CD4-positive, alpha-beta memory T cell (primary cell): ENCODE data around the gene AMN. TPM values are rescaled to one million over a fixed set of nuclear protein-coding genes. Genes with fewer than 3 reads are reported as not detected.

Experiments used
- CTCF ChIA-PET: fragments of 350-600 bp; sonication (Branson Sonifier 250); formaldehyde crosslinking; loops from one replicate; lab custom pipeline; 2021; ENCODE audit warnings: inconsistent platforms; ENCODE audit not compliant: partially characterized antibody; lab: Charles Lee
- POLR2A ChIA-PET: fragments of 350-600 bp; sonication (Branson Sonifier 250); formaldehyde crosslinking; loops from one replicate; lab custom pipeline; 2021; ENCODE audit not compliant: partially characterized antibody; lab: Charles Lee
- DNase-seq, 5 donors: peaks; one replicate each; pipeline versions ENCODE4 v3.0.0 to v3.0.0-alpha.2; 2020 to 2022; ENCODE audit warnings: mixed read lengths in 1 of 5
- H3K27ac ChIP-seq: one replicate; pipeline ENCODE4 v1.7.0; 2013; ENCODE audit warnings: low read depth, low read length
- H3K27me3 ChIP-seq: 2 replicates; pipeline ENCODE4 v1.7.0; 2013; ENCODE audit warnings: mild to moderate bottlenecking, low read length, moderate library complexity; ENCODE audit not compliant: insufficient read depth
- H3K36me3 ChIP-seq: 2 replicates; pipeline ENCODE4 v1.7.0; 2013; ENCODE audit warnings: mild to moderate bottlenecking, low read length, moderate library complexity; ENCODE audit not compliant: insufficient read depth
- H3K4me1 ChIP-seq: 2 replicates; pipeline ENCODE4 v1.7.0; 2013; ENCODE audit warnings: mild to moderate bottlenecking, low read length, moderate library complexity; ENCODE audit not compliant: insufficient read depth
- H3K4me3 ChIP-seq, 2 donors: one replicate each; pipeline ENCODE4 v1.7.0; 2013; ENCODE audit warnings: low read length in 2 of 2, mild to moderate bottlenecking in 1 of 2
- H3K9me3 ChIP-seq, 2 donors: one replicate each; pipeline ENCODE4 v1.7.0; 2013; ENCODE audit warnings: low read length in 2 of 2, control low read depth in 1 of 2; ENCODE audit not compliant: control insufficient read depth in 1 of 2
- H3K27ac Mint-ChIP-seq, 7 donors: one replicate each; pipeline ENCODE4 v1.8.0; 2020 to 2021; ENCODE audit warnings: mixed read lengths in 7 of 7, mild to moderate bottlenecking in 6 of 7, inconsistent platforms in 3 of 7, moderate library complexity in 3 of 7
- H3K27me3 Mint-ChIP-seq, 2 donors: one replicate each; pipeline ENCODE4 v1.8.0; 2020 to 2021; ENCODE audit warnings: mixed read lengths in 2 of 2
- H3K36me3 Mint-ChIP-seq, 2 donors: one replicate each; pipeline ENCODE4 v1.8.0; 2020 to 2021; ENCODE audit warnings: mixed read lengths in 2 of 2, inconsistent platforms in 1 of 2, mild to moderate bottlenecking in 1 of 2
- H3K4me1 Mint-ChIP-seq, 4 donors: one replicate each; pipeline ENCODE4 v1.8.0; 2020 to 2021; ENCODE audit warnings: mixed read lengths in 4 of 4, mild to moderate bottlenecking in 1 of 4
- H3K4me3 Mint-ChIP-seq, 8 donors: one replicate each; pipeline ENCODE4 v1.8.0; 2020 to 2021; ENCODE audit warnings: mixed read lengths in 8 of 8, mild to moderate bottlenecking in 7 of 8, moderate library complexity in 6 of 8, inconsistent platforms in 3 of 8
- H3K9me3 Mint-ChIP-seq, 8 donors: one replicate each; pipeline ENCODE4 v1.8.0; 2020 to 2021; ENCODE audit warnings: mixed read lengths in 8 of 8, mild to moderate bottlenecking in 5 of 8, inconsistent platforms in 3 of 8, moderate library complexity in 1 of 8
- intact Hi-C: fragments of 100-400 bp; cut with micrococcal nuclease; formaldehyde crosslinking; loops from one replicate; pipeline ENCODE4 v1.15.1; 2023
- polyA plus RNA-seq, 2 donors: library from polyadenylated mRNA; unstranded; fragments of 300-500 nt; fragmentation: Illumina TruSeq; gene quantifications; one replicate each; pipeline ENCODE4 v1.2.3, GENCODE V29; 2021
- total RNA-seq, 2 experiments: library from RNA; stranded (reverse); gene quantifications; one replicate each; pipeline ENCODE4 v1.2.3, GENCODE V29; 2021

The AMN gene
- total and polyA plus RNA-seq, 4 experiments from 2014 or later: 0.77 to 7.1 (median 3.6) TPM

GRCh38 chr14:102903248-102903888 lies 19.1 kb upstream of the AMN start:
- intact Hi-C loops: no loop called here
- no peak overlapping the region for H3K4me3 Mint-ChIP-seq
- peaks cover 0 to 2% (median 0%) of the 10 kb centered on the region in 8 donors for H3K9me3 Mint-ChIP-seq
- H3K4me1 Mint-ChIP-seq: peaks cover 6 to 10% (median 9%) of the 10 kb centered on the region in 4 donors
- no peak overlapping the region for H3K4me3 ChIP-seq
- CTCF ChIA-PET: interaction anchor here (1.3 kb wide), 1 partner anchor 209 kb away, joined by 3 read pairs; no protein-coding TSS in a partner anchor
- H3K36me3 Mint-ChIP-seq: peaks cover 31 to 63% of the 10 kb centered on the region in 2 donors
- H3K36me3 ChIP-seq: peaks cover 29% of the 10 kb centered on the region
- POLR2A ChIA-PET: no interaction called here
- no peaks in the 10 kb centered on the region for H3K9me3 ChIP-seq
- peak overlapping the region in 2 of 7 donors; percentile 42 to 51 for H3K27ac Mint-ChIP-seq
- H3K27me3 ChIP-seq: no peaks in the 10 kb centered on the region
- H3K27ac ChIP-seq: no peak overlapping the region
- no peak for DNase-seq
- no peaks in the 10 kb centered on the region for H3K4me1 ChIP-seq
- H3K27me3 Mint-ChIP-seq: no peaks in the 10 kb centered on the region

DNA sequence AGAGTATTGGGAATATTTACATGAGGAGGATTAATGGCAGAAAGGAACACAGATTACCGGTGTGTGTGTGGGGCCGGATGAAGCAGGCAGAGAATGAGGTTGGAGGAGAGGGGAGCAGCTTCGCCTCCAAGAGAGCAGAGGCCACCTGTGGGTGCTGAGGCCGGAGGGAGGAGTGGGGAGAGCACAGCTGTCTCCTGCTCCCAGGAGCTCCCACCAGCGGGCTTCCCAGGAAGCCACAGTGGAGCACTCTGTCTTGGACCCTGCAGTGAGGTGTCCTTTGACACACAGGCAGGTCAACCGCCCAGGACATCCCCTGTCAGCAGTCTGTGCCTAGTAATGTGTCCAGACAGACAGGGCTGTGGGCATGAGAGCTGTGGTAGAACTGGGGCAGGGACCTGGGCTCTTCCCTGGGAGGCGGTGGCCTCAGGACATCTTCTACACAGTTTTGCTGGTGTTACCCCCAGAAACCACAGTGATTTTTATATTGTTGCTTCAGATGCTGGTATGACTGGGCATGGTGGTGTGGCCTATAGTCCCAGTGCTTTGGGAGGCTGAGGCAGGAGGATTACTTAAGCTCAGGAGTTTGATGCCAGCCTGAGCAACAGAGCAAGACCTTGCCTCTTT lies 18.5 kb upstream of the AMN start:
- Mint-ChIP-seq H3K4me1 (peaks cover 4 to 10% (median 8%) of the 10 kb centered on the region in 4 donors), H3K36me3 (peaks cover 26 to 58% of the 10 kb centered on the region in 2 donors), H3K4me3 (no peak overlapping the region), H3K27ac (peak overlapping the region in 4 of 7 donors; percentile 4 to 51 (median 32)), H3K27me3 (no peaks in the 10 kb centered on the region), H3K9me3 (peaks cover 0 to 2% (median 0%) of the 10 kb centered on the region in 8 donors)
- H3K4me1 ChIP-seq: no peaks in the 10 kb centered on the region
- H3K27ac ChIP-seq: no peak overlapping the region
- ChIA-PET CTCF (no interaction called here), POLR2A (interaction anchor here (1.1 kb wide), 1 partner anchor 128 kb away, joined by 3 read pairs; no protein-coding TSS in a partner anchor)
- intact Hi-C loops: no loop called here
- no peak for DNase-seq
- no peak overlapping the region for H3K4me3 ChIP-seq
- no peaks in the 10 kb centered on the region for H3K9me3 ChIP-seq
- peaks cover 24% of the 10 kb centered on the region for H3K36me3 ChIP-seq
- H3K27me3 ChIP-seq: no peaks in the 10 kb centered on the region

DNA sequence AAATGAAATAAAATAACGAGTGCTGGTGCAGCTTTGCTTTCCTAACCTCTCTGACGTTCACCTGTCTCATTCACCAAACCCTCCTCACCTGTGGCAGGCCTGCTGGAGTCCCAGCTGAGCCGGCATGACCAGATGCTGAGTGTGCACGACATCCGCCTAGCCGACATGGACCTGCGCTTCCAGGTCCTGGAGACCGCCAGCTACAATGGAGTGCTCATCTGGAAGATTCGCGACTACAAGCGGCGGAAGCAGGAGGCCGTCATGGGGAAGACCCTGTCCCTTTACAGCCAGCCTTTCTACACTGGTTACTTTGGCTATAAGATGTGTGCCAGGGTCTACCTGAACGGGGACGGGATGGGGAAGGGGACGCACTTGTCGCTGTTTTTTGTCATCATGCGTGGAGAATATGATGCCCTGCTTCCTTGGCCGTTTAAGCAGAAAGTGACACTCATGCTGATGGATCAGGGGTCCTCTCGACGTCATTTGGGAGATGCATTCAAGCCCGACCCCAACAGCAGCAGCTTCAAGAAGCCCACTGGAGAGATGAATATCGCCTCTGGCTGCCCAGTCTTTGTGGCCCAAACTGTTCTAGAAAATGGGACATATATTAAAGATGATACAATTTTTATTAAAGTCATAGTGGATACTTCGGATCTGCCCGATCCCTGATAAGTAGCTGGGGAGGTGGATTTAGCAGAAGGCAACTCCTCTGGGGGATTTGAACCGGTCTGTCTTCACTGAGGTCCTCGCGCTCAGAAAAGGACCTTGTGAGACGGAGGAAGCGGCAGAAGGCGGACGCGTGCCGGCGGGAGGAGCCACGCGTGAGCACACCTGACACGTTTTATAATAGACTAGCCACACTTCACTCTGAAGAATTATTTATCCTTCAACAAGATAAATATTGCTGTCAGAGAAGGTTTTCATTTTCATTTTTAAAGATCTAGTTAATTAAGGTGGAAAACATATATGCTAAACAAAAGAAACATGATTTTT lies 17.1 kb upstream of the AMN start:
- Histone ChIP-seq H3K4me1 (no peaks in the 10 kb centered on the region), H3K9me3 (no peaks in the 10 kb centered on the region), H3K36me3 (peaks cover 19% of the 10 kb centered on the region), H3K27ac (no peak overlapping the region), H3K4me3 (no peak overlapping the region), H3K27me3 (no peaks in the 10 kb centered on the region)
- H3K9me3 Mint-ChIP-seq: peaks cover 0 to 2% (median 0%) of the 10 kb centered on the region in 8 donors
- no peak overlapping the region for H3K4me3 Mint-ChIP-seq
- peaks cover 4 to 10% (median 8%) of the 10 kb centered on the region in 4 donors for H3K4me1 Mint-ChIP-seq
- peak overlapping the region in 2 of 7 donors; percentile 23 to 73 for H3K27ac Mint-ChIP-seq
- no peaks in the 10 kb centered on the region for H3K27me3 Mint-ChIP-seq
- intact Hi-C loops: no loop called here
- POLR2A ChIA-PET: interaction anchor here (1.1 kb wide), 1 partner anchor 130 kb away, joined by 3 read pairs; no protein-coding TSS in a partner anchor
- no peak for DNase-seq
- peaks cover 21 to 54% of the 10 kb centered on the region in 2 donors for H3K36me3 Mint-ChIP-seq
- CTCF ChIA-PET: interaction anchor here (0.8 kb wide), 1 partner anchor 13 kb away, joined by 3 read pairs; no protein-coding TSS in a partner anchor

DNA sequence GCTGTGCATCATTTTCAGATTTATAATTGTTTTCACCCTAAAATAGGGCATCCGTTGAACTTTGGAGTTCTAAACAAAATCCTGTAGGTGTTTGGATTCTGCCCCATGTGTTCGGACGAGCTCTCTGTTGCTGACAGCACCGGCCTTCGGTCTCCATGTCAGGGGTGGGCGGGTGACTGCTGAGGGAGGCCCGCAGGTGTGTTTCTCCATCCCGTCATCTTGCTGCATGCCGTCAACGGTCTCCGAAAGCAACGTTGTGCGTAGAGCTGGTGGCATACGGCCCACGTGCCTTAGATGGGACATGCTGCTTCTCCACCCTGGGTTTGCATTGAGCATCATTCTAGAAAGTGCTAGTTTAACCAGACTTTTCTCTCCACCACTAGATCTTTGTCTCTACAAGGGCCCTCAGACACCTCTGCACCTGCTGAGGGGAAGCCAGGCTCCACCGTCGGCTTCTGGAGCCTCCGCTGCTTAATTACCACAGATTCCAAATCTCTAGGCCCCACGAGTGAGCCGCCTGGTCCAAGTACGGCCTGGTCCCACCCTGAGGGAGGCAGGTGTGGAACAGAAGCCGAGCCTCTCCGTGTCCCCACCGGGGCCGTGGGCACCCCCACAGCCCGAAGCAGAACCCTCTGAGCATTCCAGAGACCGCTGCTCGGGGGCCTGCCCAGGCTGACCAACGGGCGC lies 15.7 kb upstream of the AMN start:
- no peaks in the 10 kb centered on the region for H3K4me1 Mint-ChIP-seq
- H3K4me3 ChIP-seq: no peak overlapping the region
- H3K4me3 Mint-ChIP-seq: no peak overlapping the region
- H3K36me3 ChIP-seq: peaks cover 19% of the 10 kb centered on the region
- H3K27ac ChIP-seq: no peak overlapping the region
- CTCF ChIA-PET: no interaction called here
- intact Hi-C loops: no loop called here
- peaks cover 0 to 2% (median 0%) of the 10 kb centered on the region in 8 donors for H3K9me3 Mint-ChIP-seq
- H3K27ac Mint-ChIP-seq: no peak overlapping the region
- peaks cover 21 to 50% of the 10 kb centered on the region in 2 donors for H3K36me3 Mint-ChIP-seq
- no peaks in the 10 kb centered on the region for H3K9me3 ChIP-seq
- no peaks in the 10 kb centered on the region for H3K4me1 ChIP-seq
- DNase-seq: no peak
- H3K27me3 ChIP-seq: no peaks in the 10 kb centered on the region
- POLR2A ChIA-PET: no interaction called here
- no peaks in the 10 kb centered on the region for H3K27me3 Mint-ChIP-seq

GRCh38 chr14:102907303-102907844 lies 15.1 kb upstream of the AMN start:
- no peaks in the 10 kb centered on the region for H3K27me3 ChIP-seq
- H3K27me3 Mint-ChIP-seq: no peaks in the 10 kb centered on the region
- intact Hi-C loops: no loop called here
- H3K27ac ChIP-seq: no peak overlapping the region
- ChIA-PET CTCF (no interaction called here), POLR2A (no interaction called here)
- peaks cover 21 to 49% of the 10 kb centered on the region in 2 donors for H3K36me3 Mint-ChIP-seq
- H3K4me3 Mint-ChIP-seq: no peak overlapping the region
- H3K4me1 ChIP-seq: no peaks in the 10 kb centered on the region
- no peak overlapping the region for H3K27ac Mint-ChIP-seq
- DNase-seq: no peak
- H3K9me3 ChIP-seq: no peaks in the 10 kb centered on the region
- H3K4me1 Mint-ChIP-seq: no peaks in the 10 kb centered on the region
- no peak overlapping the region for H3K4me3 ChIP-seq
- peaks cover 16% of the 10 kb centered on the region for H3K36me3 ChIP-seq
- H3K9me3 Mint-ChIP-seq: peaks cover 0 to 2% (median 0%) of the 10 kb centered on the region in 8 donors

DNA sequence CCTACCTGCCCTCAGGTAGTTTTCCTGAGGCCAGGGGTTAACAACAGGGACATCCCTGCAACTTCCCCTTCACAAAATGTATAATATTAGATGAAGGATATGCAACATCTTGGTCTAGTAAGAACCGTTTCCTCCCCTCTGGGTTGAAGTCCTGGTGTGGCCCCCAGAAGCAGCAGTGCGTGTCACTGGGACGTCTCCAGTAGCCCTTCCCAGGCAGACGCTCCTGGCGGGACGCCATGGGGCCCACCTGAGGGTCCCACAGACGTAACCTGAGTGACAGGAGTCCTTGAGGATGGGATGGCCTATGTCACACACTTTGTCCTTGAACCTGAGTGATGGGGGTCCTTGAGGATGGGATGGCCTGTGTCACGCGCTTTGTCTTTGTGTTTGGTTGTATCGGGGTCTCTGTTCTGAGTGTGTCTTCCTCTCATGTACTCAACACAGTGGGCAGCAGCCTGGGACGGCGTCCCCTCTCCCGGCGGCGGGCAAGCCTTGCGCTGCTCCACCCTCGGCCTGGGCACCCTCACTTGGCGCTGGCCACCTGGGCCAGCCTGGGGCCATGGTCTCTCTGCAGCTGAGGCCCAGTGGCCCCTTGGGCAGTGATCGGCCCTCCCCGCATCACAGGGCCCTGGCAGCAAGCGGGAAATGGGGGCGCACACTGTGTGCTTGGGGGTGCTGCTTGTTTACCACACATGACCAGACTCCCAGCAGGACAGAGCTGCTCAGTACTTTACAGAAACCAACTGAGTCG lies 14.3 kb upstream of the AMN start:
- Histone ChIP-seq H3K36me3 (peaks cover 16% of the 10 kb centered on the region), H3K4me1 (no peaks in the 10 kb centered on the region), H3K9me3 (no peaks in the 10 kb centered on the region), H3K27me3 (no peaks in the 10 kb centered on the region), H3K27ac (no peak overlapping the region), H3K4me3 (no peak overlapping the region)
- no peak for DNase-seq
- H3K27ac Mint-ChIP-seq: no peak overlapping the region
- H3K4me3 Mint-ChIP-seq: no peak overlapping the region
- no peaks in the 10 kb centered on the region for H3K27me3 Mint-ChIP-seq
- intact Hi-C loops: no loop called here
- peaks cover 0 to 2% (median 0%) of the 10 kb centered on the region in 8 donors for H3K9me3 Mint-ChIP-seq
- ChIA-PET POLR2A (no interaction called here), CTCF (no interaction called here)
- no peaks in the 10 kb centered on the region for H3K4me1 Mint-ChIP-seq
- peaks cover 19 to 41% of the 10 kb centered on the region in 2 donors for H3K36me3 Mint-ChIP-seq
